Left ventricle myocardium inferior (tissue), 1 donor: Measurements from ENCODE around the gene HOXC11. TPM values are rescaled to one million over a fixed set of nuclear protein-coding genes. Genes with fewer than 3 reads are reported as not detected.

Source experiments
- DNase-seq: peaks from one replicate; pipeline ENCODE4 v3.0.0-alpha.2; 2020
- H3K27ac ChIP-seq: fragments of 200-600 bp; replicated peaks from 2 replicates; pipeline ENCODE4 v1.8.0; 2021
- H3K27me3 ChIP-seq: fragments of 200-600 bp; 2 replicates; pipeline ENCODE4 v1.8.0; 2021; ENCODE audit warnings: low read depth
- H3K36me3 ChIP-seq: fragments of 200-600 bp; 2 replicates; pipeline ENCODE4 v1.8.0; 2021
- H3K4me1 ChIP-seq: fragments of 200-600 bp; 2 replicates; pipeline ENCODE4 v1.8.0; 2021
- H3K4me3 ChIP-seq: fragments of 200-600 bp; 2 replicates; pipeline ENCODE4 v1.8.0; 2021; ENCODE audit warnings: mild to moderate bottlenecking, moderate library complexity
- H3K9me3 ChIP-seq: fragments of 200-600 bp; replicated peaks from 2 replicates; pipeline ENCODE4 v1.8.0; 2021
- CTCF ChIP-seq: fragments of 200-600 bp; IDR thresholded peaks from 2 replicates; pipeline ENCODE4 v1.8.0; 2021; ENCODE audit warnings: antibody characterized with exemption, mild to moderate bottlenecking, borderline replicate concordance
- intact Hi-C: fragments of 100-400 bp; cut with micrococcal nuclease; formaldehyde crosslinking; loops from one replicate; pipeline ENCODE4 v1.11.0; 2022
- total RNA-seq: library from RNA; stranded (reverse); fragmentation: NEBNext Ultra II Directional; extraction: Animal tissue kit (Norgen Biotek cat#: 25700); gene quantifications from one replicate; pipeline ENCODE4 v1.2.1, GENCODE V29; 2021
- donor health status: DM: no; HTN: yes; CAD: no; lungs with severe emphysema.

HOXC11 gene
- total RNA-seq, 1 donor from 2014 or later = not detected

- Histone ChIP-seq H3K4me3 (peak within 1 kb of the TSS; percentile 52), H3K9me3 (no peaks in the 10 kb centered on the region), H3K27me3 (peaks cover 100% of the 10 kb centered on the region), H3K4me1 (peaks cover 24% of the 10 kb centered on the region), H3K36me3 (no peaks in the 10 kb centered on the region), H3K27ac (no peak within 1 kb of the TSS)
- intact Hi-C loops = no loop called here
- TF ChIP-seq CTCF = no peak
- DNase-seq = no peak
Observed at GRCh38 chr12:54000116-54001114, 27.5 kb downstream of the HOXC11 start, which contains the start of gene HOXC9. Gene HOXC9 (plus strand): TSS chr12:54000161. CDS start chr12:54000189, 28 bp downstream.

GRCh38 chr12:54001283-54002187 lies 28.6 kb downstream of the HOXC11 start:
- Histone ChIP-seq H3K36me3 (no peaks in the 10 kb centered on the region), H3K9me3 (no peaks in the 10 kb centered on the region), H3K4me1 (peaks cover 19% of the 10 kb centered on the region), H3K27me3 (peaks cover 100% of the 10 kb centered on the region), H3K4me3 (no peak overlapping the region), H3K27ac (no peak overlapping the region)
- intact Hi-C loops = no loop called here
- DNase-seq = no peak
- no peak for TF ChIP-seq CTCF

- Histone ChIP-seq H3K27ac (no peak overlapping the region), H3K27me3 (peaks cover 100% of the 10 kb centered on the region), H3K4me1 (peaks cover 23% of the 10 kb centered on the region), H3K4me3 (no peak overlapping the region), H3K9me3 (no peaks in the 10 kb centered on the region), H3K36me3 (no peaks in the 10 kb centered on the region)
- no peak for TF ChIP-seq CTCF
- no peak for DNase-seq
- intact Hi-C loops = no loop called here
Observed at GRCh38 chr12:54002278-54002914, 29.5 kb downstream of the HOXC11 start.

GRCh38 chr12:54002915-54003389 lies 30.0 kb downstream of the HOXC11 start:
- Histone ChIP-seq H3K9me3 (no peaks in the 10 kb centered on the region), H3K36me3 (no peaks in the 10 kb centered on the region), H3K27me3 (peaks cover 100% of the 10 kb centered on the region), H3K4me3 (no peak overlapping the region), H3K27ac (no peak overlapping the region), H3K4me1 (peaks cover 23% of the 10 kb centered on the region)
- intact Hi-C loops = no loop called here
- DNase-seq = no peak
- no peak for TF ChIP-seq CTCF

- intact Hi-C loops = no loop called here
- Histone ChIP-seq H3K9me3 (no peaks in the 10 kb centered on the region), H3K4me3 (no peak overlapping the region), H3K4me1 (peaks cover 23% of the 10 kb centered on the region), H3K36me3 (no peaks in the 10 kb centered on the region), H3K27me3 (peaks cover 100% of the 10 kb centered on the region), H3K27ac (no peak overlapping the region)
- TF ChIP-seq CTCF = no peak
- DNase-seq = no peak
Observed at GRCh38 chr12:54003625-54004024, 30.7 kb downstream of the HOXC11 start.
